Measurements from ENCODE around the gene GTF3A.

The GTF3A gene

GRCh38 chr13:27403203-27403678 is 21.2 kb upstream of the GTF3A start:
- DNase-seq: no peak
- H3K4me3 ChIP-seq (ENCODE audit: low read depth, low read length): no peak overlapping the region
- H3K36me3 ChIP-seq: no peaks in the 10 kb centered on the region
- peaks cover 9% of the 10 kb centered on the region for H3K4me1 ChIP-seq
- no peaks in the 10 kb centered on the region for H3K27me3 ChIP-seq
- no peaks in the 10 kb centered on the region for H3K9me3 ChIP-seq
- no peak for TF ChIP-seq CTCF (IDR thresholded peaks at IDR 0.05; ENCODE audit: low read depth, low read length)

- Histone ChIP-seq H3K27me3 (no peaks in the 10 kb centered on the region), H3K9me3 (no peaks in the 10 kb centered on the region), H3K4me3 (ENCODE audit: low read depth, low read length) (no peak overlapping the region), H3K4me1 (peaks cover 15% of the 10 kb centered on the region), H3K36me3 (no peaks in the 10 kb centered on the region)
- no peak for DNase-seq
- TF ChIP-seq CTCF (IDR thresholded peaks at IDR 0.05; ENCODE audit: low read depth, low read length): no peak
These were observed 20.6 kb upstream of the GTF3A start for GRCh38 chr13:27403727-27404385.

GRCh38 chr13:27404680-27405079 is 19.7 kb upstream of the GTF3A start:
- no peaks in the 10 kb centered on the region for H3K27me3 ChIP-seq
- DNase-seq: no peak
- H3K9me3 ChIP-seq: no peaks in the 10 kb centered on the region
- no peak for TF ChIP-seq CTCF (IDR thresholded peaks at IDR 0.05; ENCODE audit: low read depth, low read length)
- no peak overlapping the region for H3K4me3 ChIP-seq (ENCODE audit: low read depth, low read length)
- peaks cover 16% of the 10 kb centered on the region for H3K4me1 ChIP-seq
- no peaks in the 10 kb centered on the region for H3K36me3 ChIP-seq

- Histone ChIP-seq H3K36me3 (no peaks in the 10 kb centered on the region), H3K27me3 (no peaks in the 10 kb centered on the region), H3K4me1 (peaks cover 16% of the 10 kb centered on the region), H3K4me3 (ENCODE audit: low read depth, low read length) (no peak overlapping the region), H3K9me3 (no peaks in the 10 kb centered on the region)
- no peak for DNase-seq
- TF ChIP-seq CTCF (IDR thresholded peaks at IDR 0.05; ENCODE audit: low read depth, low read length): no peak
These were observed 18.8 kb upstream of the GTF3A start for GRCh38 chr13:27405546-27406134.

- H3K4me1 ChIP-seq: peaks cover 16% of the 10 kb centered on the region
- DNase-seq: peak; percentile 30
- H3K4me3 ChIP-seq (ENCODE audit: low read depth, low read length): no peak overlapping the region
- H3K9me3 ChIP-seq: no peaks in the 10 kb centered on the region
- peak; percentile 72 for TF ChIP-seq CTCF (IDR thresholded peaks at IDR 0.05; ENCODE audit: low read depth, low read length)
- no peaks in the 10 kb centered on the region for H3K27me3 ChIP-seq
- H3K36me3 ChIP-seq: no peaks in the 10 kb centered on the region
These were observed 18.1 kb upstream of the GTF3A start for GRCh38 chr13:27406178-27406939.

All from BE2C (cell line).